Nephron progenitor cell (in vitro differentiated cells): ENCODE results near the gene ANKRD13D.

Experiments used
- DNase-seq: peaks from one replicate; pipeline ENCODE4 v3.0.0; 2021
- H3K27ac Mint-ChIP-seq: 2 replicates; pipeline ENCODE4 v1.8.0; 2021; ENCODE audit warnings: mild to moderate bottlenecking, moderate library complexity, mixed read lengths
- H3K27me3 Mint-ChIP-seq: 2 replicates; pipeline ENCODE4 v1.8.0; 2021; ENCODE audit warnings: mild to moderate bottlenecking, low read depth, mixed read lengths; ENCODE audit not compliant: poor library complexity
- H3K36me3 Mint-ChIP-seq: 2 replicates; pipeline ENCODE4 v1.8.0; 2021; ENCODE audit warnings: low read depth, mixed read lengths
- H3K4me1 Mint-ChIP-seq: 2 replicates; pipeline ENCODE4 v1.8.0; 2021; ENCODE audit warnings: mixed read lengths
- H3K4me3 Mint-ChIP-seq: 2 replicates; pipeline ENCODE4 v1.8.0; 2021; ENCODE audit warnings: mild to moderate bottlenecking, moderate library complexity, mixed read lengths
- H3K9me3 Mint-ChIP-seq: 2 replicates; pipeline ENCODE4 v1.8.0; 2021; ENCODE audit warnings: mild to moderate bottlenecking, moderate library complexity, mixed read lengths
- TF ChIP-seq, protein P1 (sequence below): fragments of 200-600 bp; sonication (generic); IDR thresholded peaks from 2 replicates; pipeline ENCODE4 v1.5.0; 2021; ENCODE audit warnings: antibody characterized with exemption

The ANKRD13D gene

DNA sequence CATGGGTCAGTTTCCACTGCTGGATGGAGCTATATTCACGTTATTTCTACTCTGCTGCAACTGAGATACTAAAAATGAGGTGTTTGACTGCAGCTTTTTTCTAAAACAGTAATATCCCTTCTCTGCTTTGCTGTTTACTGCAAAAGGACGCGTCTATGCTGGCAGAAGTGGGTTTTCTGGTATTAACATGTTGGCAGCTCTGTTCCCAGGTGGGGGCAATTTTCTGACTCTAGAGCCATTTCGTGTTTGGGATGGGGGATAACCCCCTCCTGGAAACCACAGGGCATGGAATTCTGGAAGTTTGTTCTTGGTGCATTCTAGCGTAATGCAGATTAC, 17.9 kb upstream of the ANKRD13D start:
- DNase-seq: no peak
- peaks cover 70% of the 10 kb centered on the region for H3K4me1 Mint-ChIP-seq
- H3K27ac Mint-ChIP-seq: no peak overlapping the region
- TF ChIP-seq, protein P1, sequence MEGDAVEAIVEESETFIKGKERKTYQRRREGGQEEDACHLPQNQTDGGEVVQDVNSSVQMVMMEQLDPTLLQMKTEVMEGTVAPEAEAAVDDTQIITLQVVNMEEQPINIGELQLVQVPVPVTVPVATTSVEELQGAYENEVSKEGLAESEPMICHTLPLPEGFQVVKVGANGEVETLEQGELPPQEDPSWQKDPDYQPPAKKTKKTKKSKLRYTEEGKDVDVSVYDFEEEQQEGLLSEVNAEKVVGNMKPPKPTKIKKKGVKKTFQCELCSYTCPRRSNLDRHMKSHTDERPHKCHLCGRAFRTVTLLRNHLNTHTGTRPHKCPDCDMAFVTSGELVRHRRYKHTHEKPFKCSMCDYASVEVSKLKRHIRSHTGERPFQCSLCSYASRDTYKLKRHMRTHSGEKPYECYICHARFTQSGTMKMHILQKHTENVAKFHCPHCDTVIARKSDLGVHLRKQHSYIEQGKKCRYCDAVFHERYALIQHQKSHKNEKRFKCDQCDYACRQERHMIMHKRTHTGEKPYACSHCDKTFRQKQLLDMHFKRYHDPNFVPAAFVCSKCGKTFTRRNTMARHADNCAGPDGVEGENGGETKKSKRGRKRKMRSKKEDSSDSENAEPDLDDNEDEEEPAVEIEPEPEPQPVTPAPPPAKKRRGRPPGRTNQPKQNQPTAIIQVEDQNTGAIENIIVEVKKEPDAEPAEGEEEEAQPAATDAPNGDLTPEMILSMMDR: no peak
- peaks cover 2% of the 10 kb centered on the region for H3K27me3 Mint-ChIP-seq
- peak overlapping the region; percentile 80 for H3K4me3 Mint-ChIP-seq
- H3K9me3 Mint-ChIP-seq: no peaks in the 10 kb centered on the region
- H3K36me3 Mint-ChIP-seq: no peaks in the 10 kb centered on the region

DNA sequence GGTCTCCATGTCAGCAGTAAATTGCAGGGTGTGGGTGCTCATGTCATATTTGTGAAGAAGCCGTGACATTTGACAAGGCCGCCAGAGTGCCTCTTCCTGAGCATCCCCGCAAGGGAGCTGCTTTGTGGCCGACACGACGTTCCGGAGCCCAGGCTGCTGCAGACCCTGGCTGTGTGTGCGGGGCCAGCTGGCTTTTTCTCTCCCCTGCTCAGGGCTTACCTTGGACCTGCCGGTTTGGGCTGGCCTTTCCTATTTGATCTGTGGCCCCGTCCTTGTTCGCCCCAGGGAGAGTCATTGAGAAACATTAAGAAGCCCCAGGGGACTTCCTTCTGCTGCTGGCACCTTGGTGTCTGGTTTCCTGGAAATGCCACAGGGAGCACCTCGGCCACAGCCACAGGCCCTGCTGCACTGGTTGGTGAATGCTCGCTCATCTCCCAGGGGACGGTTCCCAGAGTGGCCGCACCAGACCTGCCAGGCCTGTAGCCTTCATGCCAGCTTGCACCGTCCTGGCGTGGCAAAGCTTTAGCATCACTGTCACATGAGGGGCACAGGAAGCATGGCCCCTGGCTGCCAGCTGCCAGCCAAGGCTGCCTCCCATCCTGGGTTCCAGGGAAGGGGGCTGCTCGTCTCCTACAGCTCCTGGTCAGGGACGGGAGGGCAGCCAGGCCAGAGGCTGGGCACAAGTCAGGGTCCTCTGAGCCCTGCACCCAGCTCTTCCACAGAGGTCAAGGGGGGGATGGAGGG, 17.4 kb upstream of the ANKRD13D start:
- DNase-seq: no peak

DNA sequence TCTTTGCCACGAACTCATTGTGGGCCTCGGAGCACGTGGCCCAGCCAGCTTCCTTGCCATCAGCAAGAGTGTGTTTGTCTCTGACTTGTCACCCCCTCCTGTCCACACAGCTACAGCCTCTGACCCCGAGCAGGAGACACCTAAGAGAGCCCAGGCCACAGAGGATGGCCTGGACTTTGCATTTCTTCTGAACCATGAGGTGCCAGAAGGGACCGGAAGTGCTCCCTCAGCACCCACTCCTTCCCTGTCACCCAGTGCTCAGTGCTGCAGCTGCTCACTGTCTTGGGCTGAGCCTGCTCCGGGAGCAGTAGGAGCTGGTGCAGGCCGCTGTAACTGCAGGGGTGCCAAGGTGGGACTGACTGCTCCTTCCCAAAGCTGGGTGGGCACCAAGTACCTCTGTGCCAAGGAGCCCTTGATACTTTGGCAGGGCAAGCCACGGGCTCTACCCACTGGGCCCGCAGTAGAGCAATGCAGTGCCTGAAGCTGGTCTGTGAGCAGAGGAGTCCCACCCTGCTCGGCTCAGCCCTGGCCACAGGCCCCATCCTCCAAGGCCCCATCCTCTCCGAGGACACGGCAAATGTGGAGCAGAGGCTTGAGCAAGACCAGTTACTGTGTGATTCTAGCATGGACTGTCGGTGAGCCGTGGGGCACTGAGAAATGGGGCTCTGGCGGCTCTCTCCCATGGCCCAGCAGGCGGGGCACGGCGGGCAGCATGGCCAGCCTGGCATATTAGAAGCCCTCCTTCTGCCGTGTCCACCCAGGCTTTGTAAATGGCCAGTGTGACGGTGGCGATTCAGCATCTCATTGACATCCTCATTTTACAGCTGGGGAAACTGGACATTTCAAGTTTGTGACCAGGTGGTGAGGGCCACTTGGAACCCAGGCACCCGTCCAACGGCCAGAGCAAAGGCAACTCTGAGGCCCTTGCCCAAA, 16.5 kb upstream of the ANKRD13D start:
- H3K27me3 Mint-ChIP-seq: peaks cover 2% of the 10 kb centered on the region
- no peaks in the 10 kb centered on the region for H3K9me3 Mint-ChIP-seq
- TF ChIP-seq, protein P1: no peak
- H3K27ac Mint-ChIP-seq: no peak overlapping the region
- H3K36me3 Mint-ChIP-seq: no peaks in the 10 kb centered on the region
- H3K4me3 Mint-ChIP-seq: no peak overlapping the region
- H3K4me1 Mint-ChIP-seq: peaks cover 78% of the 10 kb centered on the region
- no peak for DNase-seq

More for the DNA sequence above, 17.4 kb upstream of the ANKRD13D start:
- H3K36me3 Mint-ChIP-seq: no peaks in the 10 kb centered on the region
- H3K27ac Mint-ChIP-seq: no peak overlapping the region
- H3K4me1 Mint-ChIP-seq: peaks cover 75% of the 10 kb centered on the region
- peaks cover 2% of the 10 kb centered on the region for H3K27me3 Mint-ChIP-seq
- H3K4me3 Mint-ChIP-seq: no peak overlapping the region
- no peaks in the 10 kb centered on the region for H3K9me3 Mint-ChIP-seq
- TF ChIP-seq, protein P1: no peak

DNA sequence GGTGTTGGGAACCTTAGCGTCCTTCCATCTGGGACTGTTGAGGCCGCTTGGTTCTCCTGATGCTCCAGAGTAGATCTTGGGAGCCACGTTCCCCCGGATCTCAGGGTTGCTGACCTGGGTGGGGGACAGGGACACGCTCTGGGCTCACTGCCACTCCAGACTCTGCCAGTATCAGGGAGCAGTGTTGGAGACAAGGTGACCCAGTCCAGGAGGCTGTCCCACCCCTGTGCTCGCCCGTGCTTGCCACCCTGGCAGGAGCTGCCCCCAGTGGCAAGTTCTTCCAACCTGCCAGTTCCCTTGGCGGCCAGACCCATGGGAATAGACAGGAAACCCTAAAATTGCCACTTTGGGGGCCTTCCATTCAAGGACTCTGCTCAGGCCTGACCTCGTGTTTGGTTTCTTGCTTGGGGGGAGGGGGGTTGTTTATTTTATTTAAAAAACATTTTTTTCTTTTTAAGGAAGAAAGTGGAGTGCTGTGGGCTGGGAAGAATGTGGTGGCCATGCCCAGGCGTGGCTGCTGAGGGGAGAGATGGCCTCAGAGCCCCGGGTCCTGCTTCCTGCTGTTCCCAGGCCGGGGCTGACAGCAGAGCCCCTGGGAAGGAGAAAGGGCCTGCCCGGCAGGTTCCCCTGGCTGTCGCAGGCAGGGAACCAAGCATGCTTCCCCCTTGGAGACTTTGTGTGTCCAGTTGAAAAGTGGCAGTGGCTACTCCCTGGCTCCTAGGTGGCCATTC, 15.7 kb upstream of the ANKRD13D start:
- TF ChIP-seq, protein P1: no peak
- H3K27me3 Mint-ChIP-seq: peaks cover 2% of the 10 kb centered on the region
- no peak overlapping the region for H3K27ac Mint-ChIP-seq
- DNase-seq: no peak
- no peaks in the 10 kb centered on the region for H3K9me3 Mint-ChIP-seq
- H3K4me3 Mint-ChIP-seq: no peak overlapping the region
- no peaks in the 10 kb centered on the region for H3K36me3 Mint-ChIP-seq
- H3K4me1 Mint-ChIP-seq: peaks cover 73% of the 10 kb centered on the region

DNA sequence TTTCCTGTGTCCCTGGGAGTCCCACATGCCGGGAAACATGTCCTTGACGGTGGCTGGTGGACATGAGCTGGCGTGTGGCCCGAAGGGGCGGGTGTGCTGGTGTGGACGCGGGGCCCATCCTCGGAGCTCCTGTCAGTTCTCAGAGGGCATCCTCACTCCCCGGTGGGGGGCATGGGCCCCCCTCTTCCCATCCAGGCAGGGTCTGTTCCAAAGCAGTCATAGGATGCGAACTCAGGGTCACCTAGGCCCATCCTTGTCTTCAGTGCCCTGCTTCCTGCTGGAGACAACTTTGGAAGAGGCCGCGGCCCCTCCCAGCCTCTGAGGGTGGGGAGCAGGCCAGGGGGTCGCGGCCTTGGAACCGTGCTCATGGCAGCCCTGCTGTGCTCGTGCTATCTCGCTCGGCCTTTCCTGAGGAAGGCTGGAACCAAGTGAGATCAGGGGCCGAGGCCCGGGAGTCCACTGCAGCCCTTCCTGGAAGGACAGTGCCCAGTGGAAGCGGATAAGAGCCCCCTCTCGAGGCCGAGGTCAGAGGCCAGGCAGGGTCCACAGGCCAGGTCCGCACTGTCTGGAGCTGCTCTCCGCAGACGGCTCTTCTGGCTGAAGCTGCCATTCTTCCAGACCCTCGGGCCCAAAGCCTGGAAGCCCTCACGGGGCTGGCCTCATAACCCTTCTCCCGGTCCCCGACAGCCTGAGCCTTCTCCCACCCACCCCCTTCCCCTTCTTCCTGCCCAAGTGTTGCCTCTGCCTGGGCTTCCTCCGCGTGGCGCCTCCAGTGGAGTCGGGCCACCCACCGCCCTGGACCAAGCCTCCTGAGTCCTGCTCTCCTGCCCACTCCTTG, 14.1 kb upstream of the ANKRD13D start:
- no peak overlapping the region for H3K27ac Mint-ChIP-seq
- TF ChIP-seq, protein P1: no peak
- H3K4me1 Mint-ChIP-seq: peaks cover 57% of the 10 kb centered on the region
- peaks cover 2% of the 10 kb centered on the region for H3K27me3 Mint-ChIP-seq
- DNase-seq: peak; percentile 15
- no peaks in the 10 kb centered on the region for H3K9me3 Mint-ChIP-seq
- H3K4me3 Mint-ChIP-seq: no peak overlapping the region
- H3K36me3 Mint-ChIP-seq: peaks cover 2% of the 10 kb centered on the region
